ENCODE measurements around the gene EBI3.

DNA sequence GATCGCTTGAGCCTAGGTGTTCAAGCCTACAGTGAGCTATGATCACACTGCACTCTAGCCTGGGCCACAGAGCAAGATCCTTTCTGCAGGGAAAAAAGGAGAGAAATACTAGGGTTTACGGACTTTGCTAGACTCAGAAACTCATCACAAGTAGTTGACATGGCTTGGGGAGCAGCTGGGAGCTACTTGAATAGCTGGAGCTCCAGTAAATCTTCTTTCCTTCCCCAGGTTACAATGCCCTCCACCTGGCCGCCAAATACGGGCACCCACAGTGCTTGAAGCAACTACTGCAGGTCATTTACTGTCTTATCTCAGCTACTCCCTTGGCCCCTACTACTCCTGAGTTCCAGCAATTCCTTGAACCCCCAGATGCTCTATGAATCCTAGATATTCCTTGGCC, 27.5 kb upstream of the EBI3 start:
- no peak for TF ChIP-seq POLR2A (IDR thresholded peaks at IDR 0.05; ENCODE audit: low read length)
- TF ChIP-seq GATA1 (IDR thresholded peaks at IDR 0.05; ENCODE audit: low read depth, low read length) = no peak
